Breast epithelium (tissue), 3 donors: Measurements from ENCODE around the gene UPP1.

Experiments
- CTCF ChIP-seq, 3 donors: fragments of 450-650 bp; IDR thresholded peaks; one replicate each; pipeline ENCODE4 v1.5.1; 2016 to 2017; ENCODE audit warnings: antibody characterized with exemption in 3 of 3, mild to moderate bottlenecking in 3 of 3, moderate library complexity in 3 of 3
- POLR2A ChIP-seq: fragments of 450-650 bp; IDR thresholded peaks from one replicate; pipeline ENCODE4 v1.6.1; 2016; ENCODE audit warnings: antibody characterized with exemption, mild to moderate bottlenecking, moderate library complexity
- POLR2AphosphoS5 ChIP-seq, 3 donors: sonication (generic); formaldehyde crosslinking; IDR thresholded peaks; one replicate each; pipeline ENCODE4 v1.6.1; 2017; ENCODE audit warnings: antibody characterized with exemption in 3 of 3

DNA sequence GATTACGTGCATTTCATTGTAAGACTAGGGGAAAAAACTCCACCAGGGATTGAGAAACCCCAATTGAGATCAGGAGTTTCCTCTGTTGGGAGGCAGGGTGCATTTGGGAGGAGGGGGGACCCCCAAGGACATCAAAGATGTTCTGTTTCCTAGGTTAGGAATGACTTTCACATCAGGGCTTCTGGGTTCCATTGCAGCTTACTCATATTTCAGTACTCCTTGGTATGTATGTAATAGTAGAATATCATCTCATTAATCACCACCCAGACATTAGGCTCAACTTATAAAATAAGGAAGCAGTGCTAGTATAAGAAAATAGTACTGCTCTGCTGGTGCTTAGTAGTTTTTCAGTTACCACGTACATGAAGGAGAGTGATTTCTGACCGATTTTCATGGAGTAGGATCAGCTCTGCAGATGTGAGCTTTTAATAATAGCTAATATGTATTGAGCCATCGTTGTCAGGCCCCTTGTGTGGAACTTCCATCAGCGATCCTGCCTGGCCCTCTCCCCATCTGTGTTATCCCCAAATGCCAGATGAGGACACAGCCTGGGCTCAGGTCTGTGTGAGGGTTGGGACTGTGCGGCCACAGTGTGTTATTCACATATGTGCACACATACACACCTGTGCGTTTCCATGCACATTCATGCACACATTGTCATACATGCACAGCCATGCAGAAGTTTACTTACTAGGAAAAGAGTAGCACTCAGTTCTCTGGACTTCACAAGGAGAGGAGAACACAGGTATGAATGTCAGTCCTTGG, 23.5 kb downstream of the UPP1 start:
- TF ChIP-seq CTCF (IDR thresholded peaks at IDR 0.05), result no peak
- no peak for TF ChIP-seq POLR2AphosphoS5 (IDR thresholded peaks at IDR 0.05)
- TF ChIP-seq POLR2A, result no peak
